Caco-2 (cell line): ENCODE data around the gene KCTD15. TPM values are rescaled to one million over a fixed set of nuclear protein-coding genes. Genes with fewer than 3 reads are reported as not detected.

Experiments
- BruUV-seq: library from RNA; stranded (reverse); fragments of 400-500 nt; replicated peaks from 2 replicates; lab custom pipeline; 2021; lab: Mats Ljungman, UMichigan
- CTCF ChIA-PET: fragments of 300-600 bp; sonication (Branson Sonifier 250); formaldehyde crosslinking; loops from one replicate; lab custom pipeline; 2022; ENCODE audit warnings: antibody characterized with exemption; lab: Charles Lee
- POLR2A ChIA-PET: fragments of 300-600 bp; sonication (Branson Sonifier 250); formaldehyde crosslinking; loops from one replicate; lab custom pipeline; 2022; ENCODE audit warnings: antibody characterized with exemption; lab: Charles Lee
- DNase-seq, 2 experiments: peaks; one replicate each; pipeline versions ENCODE4 v3.0.0 to v3.0.0-alpha.2; 2020 to 2022
- H3K27me3 ChIP-seq: replicated peaks from 2 replicates; pipeline ENCODE4 v1.6.0; 2011; ENCODE audit warnings: low read length; ENCODE audit not compliant: control insufficient read depth, insufficient read depth
- H3K36me3 ChIP-seq: 2 replicates; pipeline ENCODE4 v1.5.1; 2011; ENCODE audit warnings: low read length; ENCODE audit not compliant: control insufficient read depth, insufficient read depth
- H3K4me1 ChIP-seq: fragments of 250-450 bp; sonication (Bioruptor Pico); 2 replicates; pipeline ENCODE4 v1.5.1; 2020; ENCODE audit warnings: mild to moderate bottlenecking
- H3K4me3 ChIP-seq: 2 replicates; pipeline ENCODE4 v1.5.1; 2011; ENCODE audit warnings: low read depth, mild to moderate bottlenecking, control low read depth, low read length
- H3K9me3 ChIP-seq: fragments of 250-450 bp; sonication (Bioruptor Pico); 2 replicates; pipeline ENCODE4 v1.5.1; 2020; ENCODE audit warnings: mild to moderate bottlenecking, moderate library complexity
- H3K27ac Mint-ChIP-seq: one replicate; pipeline ENCODE4 v1.8.0; 2022; ENCODE audit warnings: mixed read lengths; ENCODE audit not compliant: unreplicated experiment
- H3K27me3 Mint-ChIP-seq: one replicate; pipeline ENCODE4 v1.8.0; 2022; ENCODE audit warnings: mixed read lengths; ENCODE audit not compliant: insufficient read depth, unreplicated experiment
- H3K36me3 Mint-ChIP-seq: one replicate; pipeline ENCODE4 v1.8.0; 2022; ENCODE audit warnings: mild to moderate bottlenecking, mixed read lengths; ENCODE audit not compliant: insufficient read depth, unreplicated experiment
- H3K4me1 Mint-ChIP-seq: one replicate; pipeline ENCODE4 v1.8.0; 2022; ENCODE audit warnings: low read depth, mixed read lengths; ENCODE audit not compliant: unreplicated experiment
- H3K4me3 Mint-ChIP-seq: one replicate; pipeline ENCODE4 v1.8.0; 2022; ENCODE audit warnings: mild to moderate bottlenecking, moderate library complexity, mixed read lengths; ENCODE audit not compliant: unreplicated experiment
- H3K9me3 Mint-ChIP-seq: one replicate; pipeline ENCODE4 v1.8.0; 2022; ENCODE audit warnings: mixed read lengths; ENCODE audit not compliant: unreplicated experiment
- CTCF ChIP-seq, 2 experiments: fragments of 200-600 bp in 1 of 2; IDR thresholded peaks; 1 replicate in 1 of 2; 2 replicates in 1 of 2; pipeline versions ENCODE4 v1.5.1 to v1.8.0; 2011 to 2022; ENCODE audit warnings: antibody characterized with exemption in 1 of 2, control low read depth in 1 of 2, inconsistent platforms in 1 of 2, low read depth in 1 of 2, low read length in 1 of 2, mild to moderate bottlenecking in 1 of 2, moderate library complexity in 1 of 2; ENCODE audit not compliant: insufficient read depth in 1 of 2, severe bottlenecking in 1 of 2, unreplicated experiment in 1 of 2
- intact Hi-C: fragments of 100-400 bp; cut with micrococcal nuclease; formaldehyde crosslinking; loops from one replicate; pipeline ENCODE4 v1.10.0; 2022; ENCODE audit not compliant: unreplicated experiment
- total RNA-seq: library from RNA; stranded (reverse); gene quantifications from 2 replicates; pipeline ENCODE4 v1.2.3, GENCODE V29; 2022

The KCTD15 gene
- total RNA-seq, 1 experiment from 2014 or later, result 34.6 TPM

- Mint-ChIP-seq H3K27me3 (no peaks in the 10 kb centered on the region), H3K36me3 (peaks cover 9% of the 10 kb centered on the region), H3K4me1 (no peaks in the 10 kb centered on the region), H3K4me3 (no peak overlapping the region), H3K9me3 (no peaks in the 10 kb centered on the region), H3K27ac (no peak overlapping the region)
- no peaks in the 10 kb centered on the region for H3K36me3 ChIP-seq
- intact Hi-C loops, result no loop called here
- ChIA-PET CTCF (interaction anchor here (1.6 kb wide), 1 partner anchor 335 kb away, joined by 3 read pairs; no protein-coding TSS in a partner anchor), POLR2A (no interaction called here)
- no peak for DNase-seq
- no peak overlapping the region for H3K4me3 ChIP-seq
- no peaks in the 10 kb centered on the region for H3K4me1 ChIP-seq
- BruUV-seq, result no TSS peak
- H3K9me3 ChIP-seq, result no peaks in the 10 kb centered on the region
- H3K27me3 ChIP-seq, result no peaks in the 10 kb centered on the region
- no peak for TF ChIP-seq CTCF (IDR thresholded peaks at IDR 0.05; ENCODE audit: insufficient read depth in 1 of 2, low read depth in 1 of 2, low read length in 1 of 2, severe bottlenecking in 1 of 2, unreplicated experiment in 1 of 2)
Observed at GRCh38 chr19:33810821-33811220, 14.2 kb downstream of the KCTD15 start.

- POLR2A ChIA-PET, result no interaction called here
- Histone ChIP-seq H3K4me3 (no peak overlapping the region), H3K9me3 (no peaks in the 10 kb centered on the region), H3K36me3 (no peaks in the 10 kb centered on the region), H3K4me1 (no peaks in the 10 kb centered on the region), H3K27me3 (no peaks in the 10 kb centered on the region)
- BruUV-seq, result no TSS peak
- TF ChIP-seq CTCF (IDR thresholded peaks at IDR 0.05; ENCODE audit: insufficient read depth in 1 of 2, low read depth in 1 of 2, low read length in 1 of 2, severe bottlenecking in 1 of 2, unreplicated experiment in 1 of 2), result no peak
- CTCF ChIA-PET, result interaction anchor here (1.6 kb wide), 1 partner anchor 334 kb away, joined by 3 read pairs; no protein-coding TSS in a partner anchor
- no peaks in the 10 kb centered on the region for H3K4me1 Mint-ChIP-seq
- DNase-seq, result no peak
- no peak overlapping the region for H3K4me3 Mint-ChIP-seq
- peaks cover 9% of the 10 kb centered on the region for H3K36me3 Mint-ChIP-seq
- H3K27me3 Mint-ChIP-seq, result no peaks in the 10 kb centered on the region
- intact Hi-C loops, result no loop called here
- H3K27ac Mint-ChIP-seq, result no peak overlapping the region
- H3K9me3 Mint-ChIP-seq, result no peaks in the 10 kb centered on the region
Observed at GRCh38 chr19:33811246-33811645, 14.6 kb downstream of the KCTD15 start.

GRCh38 chr19:33811736-33812387 is 15.2 kb downstream of the KCTD15 start:
- no peak overlapping the region for H3K27ac Mint-ChIP-seq
- H3K4me3 Mint-ChIP-seq, result no peak overlapping the region
- TF ChIP-seq CTCF (IDR thresholded peaks at IDR 0.05; ENCODE audit: insufficient read depth in 1 of 2, low read depth in 1 of 2, low read length in 1 of 2, severe bottlenecking in 1 of 2, unreplicated experiment in 1 of 2), result no peak
- Histone ChIP-seq H3K9me3 (no peaks in the 10 kb centered on the region), H3K4me1 (no peaks in the 10 kb centered on the region), H3K4me3 (no peak overlapping the region), H3K27me3 (no peaks in the 10 kb centered on the region), H3K36me3 (no peaks in the 10 kb centered on the region)
- ChIA-PET POLR2A (no interaction called here), CTCF (interaction anchor here (0.6 kb wide), 1 partner anchor 226 kb away, joined by 3 read pairs; no protein-coding TSS in a partner anchor)
- no peak for DNase-seq
- intact Hi-C loops, result no loop called here
- H3K4me1 Mint-ChIP-seq, result no peaks in the 10 kb centered on the region
- no peaks in the 10 kb centered on the region for H3K9me3 Mint-ChIP-seq
- no peaks in the 10 kb centered on the region for H3K27me3 Mint-ChIP-seq
- H3K36me3 Mint-ChIP-seq, result peaks cover 9% of the 10 kb centered on the region
- BruUV-seq, result no TSS peak
